Measurements from ENCODE around the gene NFE2L3. TPM values are rescaled to one million over a fixed set of nuclear protein-coding genes. Genes with fewer than 3 reads are reported as not detected.

Gene NFE2L3
- total and polyA plus RNA-seq, 5 donors: 0.32 to 1.3 (median 1.1) TPM

DNA sequence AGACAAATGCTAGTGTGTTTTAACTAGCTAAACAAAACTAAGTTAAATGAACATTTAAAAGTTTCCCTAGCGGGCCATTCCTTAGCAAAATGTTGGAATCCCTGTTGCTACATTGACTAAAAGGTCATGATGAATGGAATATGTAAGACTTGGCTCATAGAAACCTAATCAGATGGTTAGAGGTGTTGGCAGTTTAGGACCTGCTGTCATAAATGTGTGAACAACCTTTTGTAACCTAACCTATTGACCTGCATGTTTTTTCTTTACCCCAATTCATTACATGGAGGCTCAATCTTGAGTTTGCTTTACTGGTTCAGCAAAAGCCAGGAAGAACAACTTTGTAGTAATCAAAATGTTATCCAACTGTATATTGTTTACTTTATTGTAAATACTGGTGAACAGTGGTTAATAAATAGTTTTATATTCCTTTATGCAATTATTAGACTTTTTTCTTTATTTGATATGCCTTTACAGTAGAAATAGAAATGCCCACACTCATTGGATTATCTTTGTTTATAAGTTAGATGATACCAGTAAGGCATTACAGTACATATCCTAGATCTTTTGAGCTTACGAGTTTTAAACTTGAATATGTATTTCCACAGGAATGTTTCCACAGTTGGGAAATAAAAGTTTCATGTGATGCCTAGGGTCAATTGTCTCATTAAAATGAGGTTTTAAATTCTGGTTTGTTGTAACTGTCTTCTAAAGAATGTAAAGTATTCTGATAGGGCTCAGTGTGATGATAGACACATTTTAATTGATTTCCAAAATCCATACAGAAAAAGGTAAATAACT is 61.1 kb downstream of the NFE2L3 start:
- DNase-seq (no peak), ATAC-seq (no peak)
- Histone ChIP-seq H3K4me3 (ENCODE audit: low read length) (no peak overlapping the region), H3K27me3 (ENCODE audit: control insufficient read depth, insufficient read depth) (no peaks in the 10 kb centered on the region), H3K27ac (ENCODE audit: low read length) (no peak overlapping the region), H3K9me3 (ENCODE audit: control insufficient read depth, low read length) (no peaks in the 10 kb centered on the region), H3K4me1 (ENCODE audit: control insufficient read depth, insufficient read depth, low read length) (no peaks in the 10 kb centered on the region)
- WGBS: 91% methylated on average over 2 of the region's 2 CpGs
- intact Hi-C loops (cut with DNase I): no loop called here

DNA sequence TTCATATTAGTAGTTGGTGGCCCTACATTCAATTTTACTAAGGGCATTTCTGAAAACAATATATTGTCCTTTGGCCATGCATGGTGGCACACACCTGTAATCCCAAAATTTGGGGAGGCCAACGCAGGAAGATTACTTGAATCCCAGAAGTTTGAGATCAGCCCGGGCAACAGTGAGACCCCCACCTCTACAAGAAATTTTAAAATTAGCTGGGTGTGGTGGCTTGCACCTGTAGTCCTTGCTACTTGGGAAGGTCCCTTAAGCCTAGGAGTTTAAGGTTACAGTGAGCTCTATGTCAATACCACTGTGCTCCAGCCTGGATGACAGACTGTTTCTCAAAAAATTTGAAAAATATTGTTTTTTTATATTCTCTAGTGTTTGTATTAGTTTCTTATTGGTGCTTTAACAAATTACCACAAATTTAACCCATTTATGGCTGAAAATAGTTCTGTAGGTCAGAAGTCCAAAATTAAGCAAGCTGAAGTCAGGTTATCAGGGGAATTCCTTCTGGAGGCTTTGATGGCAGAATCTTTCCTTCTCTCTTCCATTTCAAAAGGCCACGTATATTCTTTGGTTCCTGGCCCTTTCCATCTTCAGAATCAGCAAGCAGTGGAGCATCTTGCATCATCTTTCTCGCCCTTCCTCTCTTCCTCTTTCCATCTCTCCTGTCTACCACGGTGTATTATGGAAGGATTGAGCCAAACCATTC is 62.0 kb downstream of the NFE2L3 start:
- Histone ChIP-seq H3K9me3 (ENCODE audit: control insufficient read depth, low read length) (no peaks in the 10 kb centered on the region), H3K4me1 (ENCODE audit: control insufficient read depth, insufficient read depth, low read length) (no peaks in the 10 kb centered on the region), H3K27me3 (ENCODE audit: control insufficient read depth, insufficient read depth) (no peaks in the 10 kb centered on the region), H3K27ac (ENCODE audit: low read length) (no peak overlapping the region), H3K4me3 (ENCODE audit: low read length) (no peak overlapping the region)
- no peak for DNase-seq
- 84% methylated on average over 5 of the region's 5 CpGs for WGBS
- intact Hi-C loops (cut with DNase I): no loop called here
- no peak for ATAC-seq

DNA sequence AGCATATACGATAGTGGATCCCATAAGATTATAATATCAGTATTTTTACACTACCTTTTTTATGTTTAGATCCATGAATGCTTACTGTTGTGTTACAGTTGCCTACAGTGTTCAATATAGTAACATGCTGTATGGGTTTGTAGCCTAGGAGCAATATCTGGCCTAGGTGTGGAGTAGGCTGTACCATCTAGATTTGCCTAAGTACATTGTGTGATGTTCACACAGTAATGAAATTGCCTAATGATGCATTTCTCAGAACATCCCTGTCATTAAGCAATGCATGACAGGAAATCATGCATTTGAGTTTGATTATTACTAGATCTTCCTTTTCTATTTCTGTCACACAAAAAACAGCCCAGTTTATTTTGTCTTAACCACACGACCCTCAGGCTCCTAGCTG is 64.1 kb downstream of the NFE2L3 start:
- H3K27ac ChIP-seq (ENCODE audit: low read length): no peak overlapping the region
- H3K4me1 ChIP-seq (ENCODE audit: control insufficient read depth, insufficient read depth, low read length): no peaks in the 10 kb centered on the region
- intact Hi-C loops (cut with DNase I): no loop called here
- no peaks in the 10 kb centered on the region for H3K27me3 ChIP-seq (ENCODE audit: control insufficient read depth, insufficient read depth)
- 72% methylated on average over 2 of the region's 2 CpGs for WGBS
- ATAC-seq: no peak
- no peaks in the 10 kb centered on the region for H3K9me3 ChIP-seq (ENCODE audit: control insufficient read depth, low read length)
- H3K4me3 ChIP-seq (ENCODE audit: low read length): no peak overlapping the region
- DNase-seq: no peak

DNA sequence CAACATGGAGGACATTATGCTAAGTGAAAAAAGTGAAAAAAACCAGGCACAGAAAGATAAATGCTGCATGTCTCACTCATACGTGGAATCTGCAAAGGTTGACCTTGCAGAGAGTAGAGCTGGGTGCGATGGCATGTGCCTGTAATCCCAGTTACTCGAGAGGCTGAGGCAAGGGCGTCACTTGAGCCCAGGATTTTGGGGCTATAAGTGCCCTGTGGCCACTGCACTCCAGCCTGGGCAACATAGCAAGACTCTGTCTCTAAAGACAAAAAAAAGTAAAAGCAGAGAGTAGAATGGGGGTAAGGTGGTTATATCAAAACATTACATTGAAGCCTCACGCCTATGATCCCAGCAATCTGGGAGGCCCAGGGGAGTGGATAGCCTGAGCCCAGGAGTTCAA is 72.4 kb downstream of the NFE2L3 start:
- WGBS: 66% methylated on average over 5 of the region's 5 CpGs
- H3K4me3 ChIP-seq (ENCODE audit: low read length): no peak overlapping the region
- intact Hi-C loops (cut with DNase I): no loop called here
- no peak for ATAC-seq
- H3K9me3 ChIP-seq (ENCODE audit: control insufficient read depth, low read length): no peaks in the 10 kb centered on the region
- no peaks in the 10 kb centered on the region for H3K27me3 ChIP-seq (ENCODE audit: control insufficient read depth, insufficient read depth)
- H3K4me1 ChIP-seq (ENCODE audit: control insufficient read depth, insufficient read depth, low read length): no peaks in the 10 kb centered on the region
- DNase-seq: no peak
- no peak overlapping the region for H3K27ac ChIP-seq (ENCODE audit: low read length)

DNA sequence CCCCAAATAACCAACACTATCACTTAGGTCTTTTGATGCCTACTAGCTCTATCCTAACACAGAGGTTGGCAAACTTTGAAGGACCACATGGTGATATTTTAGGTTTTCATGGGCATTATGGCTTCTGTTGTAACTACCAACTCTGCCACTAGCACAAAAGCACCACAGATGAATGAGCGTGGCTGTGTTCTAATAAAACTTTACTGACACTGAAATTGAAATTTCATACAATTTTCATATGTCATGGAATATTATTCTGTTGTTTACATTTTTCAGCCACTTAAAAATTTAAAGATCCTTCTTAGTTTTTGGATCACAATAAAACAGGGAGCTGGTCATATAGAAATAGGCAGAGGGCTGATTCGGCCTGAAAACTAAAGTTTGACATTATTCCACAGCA is 76.0 kb downstream of the NFE2L3 start:
- no peak for DNase-seq
- H3K9me3 ChIP-seq (ENCODE audit: control insufficient read depth, low read length): no peaks in the 10 kb centered on the region
- no peaks in the 10 kb centered on the region for H3K4me1 ChIP-seq (ENCODE audit: control insufficient read depth, insufficient read depth, low read length)
- WGBS: 95% methylated on average over 2 of the region's 2 CpGs
- no peak for ATAC-seq
- intact Hi-C loops (cut with DNase I): no loop called here
- no peak overlapping the region for H3K4me3 ChIP-seq (ENCODE audit: low read length)
- H3K27me3 ChIP-seq (ENCODE audit: control insufficient read depth, insufficient read depth): no peaks in the 10 kb centered on the region
- no peak overlapping the region for H3K27ac ChIP-seq (ENCODE audit: low read length)

DNA sequence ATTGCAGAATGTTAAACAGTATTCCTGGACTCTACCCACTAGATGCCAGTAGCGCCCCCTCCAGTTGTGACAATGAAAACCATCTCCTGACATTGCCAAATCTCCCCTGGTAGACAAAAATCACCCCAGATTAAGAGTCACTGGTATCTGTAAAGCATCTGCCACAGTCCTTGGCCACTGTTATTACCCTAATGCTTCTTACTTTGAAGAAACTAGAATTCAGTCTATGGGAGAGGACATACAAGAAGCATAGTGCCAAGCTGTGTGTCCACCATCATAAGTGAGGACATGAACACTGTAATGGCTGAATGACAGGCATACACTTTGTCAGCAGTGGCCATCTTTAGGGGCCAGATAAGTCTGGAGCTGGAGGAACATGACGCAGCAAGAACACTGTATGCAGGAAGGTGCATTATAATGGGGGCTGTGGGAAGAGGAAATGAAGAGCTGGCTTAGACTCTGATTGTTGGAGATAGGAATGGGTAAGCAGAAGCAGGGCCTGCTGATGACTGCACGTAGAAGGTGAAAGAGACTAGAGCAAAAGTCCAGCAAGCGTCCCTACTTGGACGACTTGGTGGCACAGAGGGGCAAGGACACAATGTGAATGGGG is 82.0 kb downstream of the NFE2L3 start:
- H3K27me3 ChIP-seq (ENCODE audit: control insufficient read depth, insufficient read depth): no peaks in the 10 kb centered on the region
- no peak for ATAC-seq
- H3K27ac ChIP-seq (ENCODE audit: low read length): no peak overlapping the region
- 70% methylated on average over 5 of the region's 5 CpGs for WGBS
- intact Hi-C loops (cut with DNase I): no loop called here
- no peak for DNase-seq
- H3K4me3 ChIP-seq (ENCODE audit: low read length): no peak overlapping the region
- H3K4me1 ChIP-seq (ENCODE audit: control insufficient read depth, insufficient read depth, low read length): no peaks in the 10 kb centered on the region
- no peaks in the 10 kb centered on the region for H3K9me3 ChIP-seq (ENCODE audit: control insufficient read depth, low read length)

Other genes starting within 250 kb of the NFE2L3 start
- gene HNRNPA2B1, start 48.5 kb downstream of the NFE2L3 start, total RNA-seq: 100 to 1,000 TPM; 353 to 383 (median 368) TPM
- gene HNRNPA2B1, start 48.5 kb downstream of the NFE2L3 start, polyA plus RNA-seq: 521 TPM
- gene CBX3, start 49.5 kb downstream of the NFE2L3 start, total RNA-seq: 10 to 100 TPM; 68.1 to 82.5 (median 72.2) TPM
- gene CBX3, start 49.5 kb downstream of the NFE2L3 start, polyA plus RNA-seq: 61.2 TPM
- gene SNX10, start 139.7 kb downstream of the NFE2L3 start, total RNA-seq: 1 to 10 TPM; 2.8 to 3.5 (median 2.9) TPM
- gene SNX10, start 139.7 kb downstream of the NFE2L3 start, polyA plus RNA-seq: 1.3 TPM